ENCODE data around the gene TMEM50A. TPM values are rescaled to one million over a fixed set of nuclear protein-coding genes. Genes with fewer than 3 reads are reported as not detected.
A peak's percentile ranks its signal among the peaks of the same experiment; 100 is the strongest.

TMEM50A gene
- total and polyA plus RNA-seq, 3 experiments from 2014 or later, result 110 to 217 (median 117) TPM

DNA sequence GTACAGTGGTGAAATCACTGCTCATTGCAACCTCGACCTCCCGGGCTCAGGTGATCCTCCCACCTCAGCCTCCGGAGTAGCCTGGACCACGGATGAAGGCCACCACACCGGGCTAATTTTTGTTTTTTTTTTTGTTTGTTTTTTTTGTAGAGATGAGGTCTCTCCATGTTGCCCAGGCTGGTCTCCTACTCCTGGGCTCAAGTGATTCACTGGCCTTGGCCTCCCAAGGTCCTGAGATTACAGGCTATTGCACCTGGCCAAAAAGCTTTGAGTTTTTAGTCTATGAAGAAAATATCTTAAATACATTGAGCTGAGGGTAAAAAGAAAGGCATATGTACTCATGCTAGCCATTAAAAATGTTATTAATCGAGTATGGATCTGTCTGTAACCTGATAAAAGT lies 3.6 kb downstream of the TMEM50A start:
- H3K4me3 Mint-ChIP-seq, result peak overlapping the region in 3 of 7 donors; percentile 12 to 49 (median 42)
- H3K27ac Mint-ChIP-seq, result peak overlapping the region in 4 of 8 donors; percentile 3 to 29 (median 8)
- DNase-seq, result no peak
- Histone ChIP-seq H3K4me3 (ENCODE audit: low read length) (no peak overlapping the region), H3K27me3 (ENCODE audit: insufficient read depth, low read length, poor library complexity, severe bottlenecking) (no peaks in the 10 kb centered on the region), H3K36me3 (ENCODE audit: insufficient read depth, low read length) (peaks cover 19% of the 10 kb centered on the region), H3K9me3 (ENCODE audit: low read length) (no peaks in the 10 kb centered on the region), H3K27ac (ENCODE audit: low read depth, low read length) (no peak overlapping the region), H3K4me1 (ENCODE audit: insufficient read depth, low read length) (peaks cover 21% of the 10 kb centered on the region)
- H3K9me3 Mint-ChIP-seq, result no peaks in the 10 kb centered on the region
- CTCF ChIA-PET, result no interaction called here
- H3K4me1 Mint-ChIP-seq, result peaks cover 44 to 57% (median 55%) of the 10 kb centered on the region in 3 donors
- POLR2A ChIA-PET, result no interaction called here
- H3K27me3 Mint-ChIP-seq, result no peaks in the 10 kb centered on the region
- H3K36me3 Mint-ChIP-seq, result peaks cover 0 to 55% (median 10%) of the 10 kb centered on the region in 3 donors

DNA sequence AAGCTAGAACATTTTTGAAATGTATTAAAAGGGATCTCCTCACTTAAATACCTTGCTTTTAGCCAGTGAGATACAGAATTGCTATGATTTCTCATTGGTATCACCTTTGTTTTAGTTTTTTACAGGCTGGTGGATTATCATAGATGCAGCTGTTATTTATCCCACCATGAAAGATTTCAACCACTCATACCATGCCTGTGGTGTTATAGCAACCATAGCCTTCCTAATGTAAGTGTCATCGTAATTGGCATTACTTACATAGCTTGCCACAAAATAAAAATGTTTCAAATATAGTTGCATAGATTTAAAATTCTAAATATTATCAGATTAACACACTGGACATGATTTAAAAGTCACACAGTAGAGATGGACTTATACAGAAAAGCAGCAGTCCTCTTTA lies 4.7 kb downstream of the TMEM50A start:
- Mint-ChIP-seq H3K36me3 (peaks cover 7 to 62% (median 15%) of the 10 kb centered on the region in 3 donors), H3K9me3 (no peaks in the 10 kb centered on the region), H3K4me1 (peaks cover 46 to 65% (median 60%) of the 10 kb centered on the region in 3 donors), H3K27me3 (no peaks in the 10 kb centered on the region), H3K4me3 (peak overlapping the region in 1 of 7 donors; percentile 48), H3K27ac (peak overlapping the region in 1 of 8 donors; percentile 4)
- Histone ChIP-seq H3K27me3 (ENCODE audit: insufficient read depth, low read length, poor library complexity, severe bottlenecking) (no peaks in the 10 kb centered on the region), H3K4me1 (ENCODE audit: insufficient read depth, low read length) (peaks cover 21% of the 10 kb centered on the region), H3K27ac (ENCODE audit: low read depth, low read length) (no peak overlapping the region), H3K9me3 (ENCODE audit: low read length) (no peaks in the 10 kb centered on the region), H3K4me3 (ENCODE audit: low read length) (no peak overlapping the region), H3K36me3 (ENCODE audit: insufficient read depth, low read length) (peaks cover 23% of the 10 kb centered on the region)
- POLR2A ChIA-PET, result interaction anchor here (0.5 kb wide), 1 partner anchor 16 kb away, joined by 3 read pairs; no protein-coding TSS in a partner anchor
- CTCF ChIA-PET, result interaction anchor here (1.2 kb wide), 1 partner anchor 10 kb away, joined by 3 read pairs; no protein-coding TSS in a partner anchor
- no peak for DNase-seq

DNA sequence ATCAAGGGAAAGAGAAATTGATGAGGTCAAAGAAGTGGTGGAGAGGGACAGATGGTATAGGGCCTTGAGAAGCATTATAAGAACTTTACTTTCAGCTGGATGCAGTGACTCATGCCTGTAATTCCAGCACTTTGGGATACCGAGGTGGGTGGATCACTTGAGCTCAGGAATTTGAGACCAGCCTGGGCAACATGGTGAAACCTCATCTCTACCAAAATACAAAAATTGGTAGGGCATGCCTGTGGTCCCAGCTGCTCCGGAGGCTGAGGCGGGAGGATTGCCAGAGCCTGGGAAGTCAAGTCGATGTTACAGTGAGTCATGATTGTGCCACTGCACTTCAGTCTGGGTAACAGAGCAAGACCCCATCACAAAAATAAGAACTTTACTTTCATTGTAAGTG lies 5.7 kb downstream of the TMEM50A start:
- Histone ChIP-seq H3K36me3 (ENCODE audit: insufficient read depth, low read length) (peaks cover 29% of the 10 kb centered on the region), H3K9me3 (ENCODE audit: low read length) (no peaks in the 10 kb centered on the region), H3K27me3 (ENCODE audit: insufficient read depth, low read length, poor library complexity, severe bottlenecking) (no peaks in the 10 kb centered on the region), H3K4me3 (ENCODE audit: low read length) (no peak overlapping the region), H3K27ac (ENCODE audit: low read depth, low read length) (no peak overlapping the region), H3K4me1 (ENCODE audit: insufficient read depth, low read length) (peaks cover 21% of the 10 kb centered on the region)
- no peak for DNase-seq
- POLR2A ChIA-PET, result no interaction called here
- no peaks in the 10 kb centered on the region for H3K27me3 Mint-ChIP-seq
- H3K4me1 Mint-ChIP-seq, result peaks cover 50 to 71% (median 66%) of the 10 kb centered on the region in 3 donors
- peak overlapping the region in 7 of 8 donors; percentile 2 to 71 (median 10) for H3K27ac Mint-ChIP-seq
- no peaks in the 10 kb centered on the region for H3K9me3 Mint-ChIP-seq
- CTCF ChIA-PET, result no interaction called here
- H3K4me3 Mint-ChIP-seq, result peak overlapping the region in 2 of 7 donors; percentile 1 to 49
- peaks cover 8 to 66% (median 19%) of the 10 kb centered on the region in 3 donors for H3K36me3 Mint-ChIP-seq

DNA sequence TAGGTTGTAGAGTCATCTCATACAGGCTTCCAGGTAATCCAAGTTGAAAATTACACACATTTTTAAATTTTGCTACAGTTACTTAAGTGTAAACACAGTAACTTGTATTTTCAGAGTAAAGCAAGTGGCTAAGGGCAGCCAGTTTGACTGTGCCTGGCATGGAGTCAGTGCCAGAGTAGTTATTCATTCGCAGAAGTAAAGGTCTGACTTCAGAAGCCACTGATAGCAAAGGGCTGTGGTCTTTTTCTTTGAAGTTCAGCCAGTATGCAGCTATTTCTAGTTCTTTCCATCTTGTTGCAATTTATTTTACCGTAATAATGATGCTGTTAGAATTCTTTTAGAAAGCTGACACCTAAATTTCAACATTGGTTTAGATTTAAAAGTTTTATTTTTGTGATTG lies 9.4 kb downstream of the TMEM50A start:
- Mint-ChIP-seq H3K4me1 (peaks cover 23 to 44% (median 39%) of the 10 kb centered on the region in 3 donors), H3K4me3 (no peak overlapping the region), H3K27ac (peak overlapping the region in 2 of 8 donors; percentile 5 to 40), H3K9me3 (no peaks in the 10 kb centered on the region), H3K36me3 (peaks cover 8 to 76% (median 18%) of the 10 kb centered on the region in 3 donors), H3K27me3 (no peaks in the 10 kb centered on the region)
- Histone ChIP-seq H3K27me3 (ENCODE audit: insufficient read depth, low read length, poor library complexity, severe bottlenecking) (no peaks in the 10 kb centered on the region), H3K9me3 (ENCODE audit: low read length) (no peaks in the 10 kb centered on the region), H3K36me3 (ENCODE audit: insufficient read depth, low read length) (peaks cover 32% of the 10 kb centered on the region), H3K27ac (ENCODE audit: low read depth, low read length) (no peak overlapping the region), H3K4me1 (ENCODE audit: insufficient read depth, low read length) (no peaks in the 10 kb centered on the region), H3K4me3 (ENCODE audit: low read length) (no peak overlapping the region)
- POLR2A ChIA-PET, result no interaction called here
- CTCF ChIA-PET, result no interaction called here
- DNase-seq, result no peak

DNA sequence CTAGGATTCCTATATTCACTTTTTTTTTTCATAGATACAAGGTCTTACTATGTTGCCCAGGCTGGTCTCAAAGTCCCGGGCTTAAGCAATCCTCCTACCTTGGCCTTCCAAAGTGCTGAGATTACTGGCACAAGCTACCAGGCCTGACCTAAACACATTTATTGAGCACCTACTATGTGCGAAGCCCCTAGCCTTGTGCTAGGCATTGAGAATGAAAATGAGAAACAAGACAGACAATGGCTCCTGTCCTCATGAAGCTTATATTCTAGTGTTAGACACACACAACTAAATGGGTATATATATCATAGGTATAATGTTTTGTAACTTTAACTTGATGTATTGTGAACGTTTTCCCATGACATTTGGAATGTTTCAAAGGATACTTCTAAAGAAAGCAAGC lies 11.5 kb downstream of the TMEM50A start:
- Histone ChIP-seq H3K27ac (ENCODE audit: low read depth, low read length) (no peak overlapping the region), H3K36me3 (ENCODE audit: insufficient read depth, low read length) (peaks cover 36% of the 10 kb centered on the region), H3K4me3 (ENCODE audit: low read length) (no peak overlapping the region), H3K9me3 (ENCODE audit: low read length) (no peaks in the 10 kb centered on the region), H3K4me1 (ENCODE audit: insufficient read depth, low read length) (no peaks in the 10 kb centered on the region), H3K27me3 (ENCODE audit: insufficient read depth, low read length, poor library complexity, severe bottlenecking) (no peaks in the 10 kb centered on the region)
- Mint-ChIP-seq H3K36me3 (peaks cover 8 to 71% (median 15%) of the 10 kb centered on the region in 3 donors), H3K27me3 (no peaks in the 10 kb centered on the region), H3K4me3 (no peak overlapping the region), H3K9me3 (no peaks in the 10 kb centered on the region), H3K27ac (peak overlapping the region in 1 of 8 donors; percentile 21), H3K4me1 (peaks cover 11 to 29% (median 22%) of the 10 kb centered on the region in 3 donors)
- no peak for DNase-seq
- CTCF ChIA-PET, result no interaction called here
- POLR2A ChIA-PET, result no interaction called here

DNA sequence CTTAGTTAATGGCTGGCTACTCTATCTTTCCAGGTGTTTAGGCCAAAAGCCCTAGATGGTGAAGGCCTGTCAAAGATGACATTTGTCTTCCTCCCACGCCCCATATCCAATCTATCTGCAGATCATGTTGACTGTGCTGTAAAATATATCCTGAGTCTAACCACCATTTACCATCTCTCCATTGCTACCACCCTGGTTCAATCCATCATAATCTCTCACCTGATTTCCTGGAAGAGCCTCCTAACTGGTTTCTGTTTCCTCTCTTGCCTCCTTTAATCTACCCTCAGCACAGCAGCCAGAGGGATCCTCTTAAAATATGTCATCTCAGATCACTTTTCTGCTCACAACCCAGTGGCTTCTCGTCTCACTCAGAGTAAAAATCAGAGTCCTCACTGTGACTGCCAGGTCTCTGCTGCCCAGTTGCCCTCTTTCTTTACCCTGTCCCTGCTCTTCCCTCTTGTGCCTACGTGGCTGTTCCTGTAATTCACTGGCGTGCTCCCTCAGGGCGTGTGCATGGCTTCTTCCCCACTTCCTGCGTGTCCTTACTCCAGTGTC lies 17.8 kb downstream of the TMEM50A start:
- Histone ChIP-seq H3K27me3 (ENCODE audit: insufficient read depth, low read length, poor library complexity, severe bottlenecking) (no peaks in the 10 kb centered on the region), H3K9me3 (ENCODE audit: low read length) (no peaks in the 10 kb centered on the region), H3K4me3 (ENCODE audit: low read length) (no peak overlapping the region), H3K36me3 (ENCODE audit: insufficient read depth, low read length) (peaks cover 31% of the 10 kb centered on the region), H3K27ac (ENCODE audit: low read depth, low read length) (no peak overlapping the region), H3K4me1 (ENCODE audit: insufficient read depth, low read length) (peaks cover 25% of the 10 kb centered on the region)
- H3K4me1 Mint-ChIP-seq, result peaks cover 13 to 30% (median 28%) of the 10 kb centered on the region in 3 donors
- no peak for DNase-seq
- H3K27me3 Mint-ChIP-seq, result no peaks in the 10 kb centered on the region
- ChIA-PET POLR2A (no interaction called here), CTCF (no interaction called here)
- no peaks in the 10 kb centered on the region for H3K9me3 Mint-ChIP-seq
- H3K27ac Mint-ChIP-seq, result peak overlapping the region; percentile 14 to 93 (median 48)
- peaks cover 4 to 79% (median 14%) of the 10 kb centered on the region in 3 donors for H3K36me3 Mint-ChIP-seq
- H3K4me3 Mint-ChIP-seq, result peak overlapping the region in 1 of 7 donors; percentile 29

DNA sequence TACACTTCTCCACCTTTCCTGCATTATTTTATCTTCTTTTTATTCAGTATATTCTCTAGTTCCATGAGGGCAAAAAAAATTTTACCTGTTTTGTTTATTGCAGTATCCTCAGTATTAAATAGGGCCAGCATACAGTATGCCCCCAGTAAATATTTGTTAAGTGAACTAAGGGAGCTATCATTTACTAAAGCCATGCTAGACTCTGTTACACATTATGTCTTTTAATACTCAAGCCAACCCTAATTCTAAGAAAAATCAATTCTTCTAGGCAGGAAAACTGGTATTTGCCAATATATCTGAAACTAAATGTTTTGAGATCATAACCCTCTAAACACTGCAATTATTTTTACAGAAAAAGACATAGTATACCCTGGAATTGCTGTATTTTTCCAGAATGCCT lies 18.3 kb downstream of the TMEM50A start:
- ChIA-PET CTCF (no interaction called here), POLR2A (interaction anchor here (0.7 kb wide), 1 partner anchor 418 kb away, joined by 3 read pairs; no protein-coding TSS in a partner anchor)
- Mint-ChIP-seq H3K9me3 (no peaks in the 10 kb centered on the region), H3K27ac (peak overlapping the region; percentile 9 to 93 (median 48)), H3K4me1 (peaks cover 15 to 32% (median 31%) of the 10 kb centered on the region in 3 donors), H3K4me3 (no peak overlapping the region), H3K27me3 (no peaks in the 10 kb centered on the region), H3K36me3 (peaks cover 4 to 80% (median 18%) of the 10 kb centered on the region in 3 donors)
- no peak overlapping the region for H3K4me3 ChIP-seq (ENCODE audit: low read length)
- no peaks in the 10 kb centered on the region for H3K9me3 ChIP-seq (ENCODE audit: low read length)
- no peaks in the 10 kb centered on the region for H3K27me3 ChIP-seq (ENCODE audit: insufficient read depth, low read length, poor library complexity, severe bottlenecking)
- DNase-seq, result no peak
- peaks cover 25% of the 10 kb centered on the region for H3K4me1 ChIP-seq (ENCODE audit: insufficient read depth, low read length)
- peaks cover 37% of the 10 kb centered on the region for H3K36me3 ChIP-seq (ENCODE audit: insufficient read depth, low read length)
- no peak overlapping the region for H3K27ac ChIP-seq (ENCODE audit: low read depth, low read length)

DNA sequence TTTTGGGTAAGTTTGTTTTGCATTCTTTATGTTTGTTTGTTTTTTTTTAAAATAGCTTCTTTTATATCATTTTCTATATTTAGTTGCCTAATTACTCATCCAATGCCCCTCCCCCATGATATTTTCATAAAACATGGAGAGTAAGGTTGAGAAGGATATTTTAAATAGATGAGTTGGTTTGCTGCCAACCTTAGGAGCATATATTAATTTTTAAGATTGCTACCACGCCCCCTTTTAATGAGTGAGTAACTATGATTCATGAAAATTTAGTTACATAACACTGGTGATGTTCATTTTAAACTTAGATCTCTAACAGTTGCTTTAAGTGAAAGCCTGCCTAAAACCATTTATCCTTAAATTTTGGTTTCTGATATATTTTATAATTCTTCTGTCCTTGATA lies 18.7 kb downstream of the TMEM50A start:
- ChIA-PET POLR2A (interaction anchor here (0.7 kb wide), 1 partner anchor 418 kb away, joined by 3 read pairs; no protein-coding TSS in a partner anchor), CTCF (no interaction called here)
- Mint-ChIP-seq H3K4me3 (peak overlapping the region in 1 of 7 donors; percentile 32), H3K9me3 (no peaks in the 10 kb centered on the region), H3K27me3 (no peaks in the 10 kb centered on the region), H3K36me3 (peaks cover 4 to 80% (median 18%) of the 10 kb centered on the region in 3 donors), H3K27ac (peak overlapping the region; percentile 47 to 93 (median 70)), H3K4me1 (peaks cover 15 to 35% (median 33%) of the 10 kb centered on the region in 3 donors)
- DNase-seq, result no peak
- Histone ChIP-seq H3K36me3 (ENCODE audit: insufficient read depth, low read length) (peaks cover 41% of the 10 kb centered on the region), H3K27me3 (ENCODE audit: insufficient read depth, low read length, poor library complexity, severe bottlenecking) (no peaks in the 10 kb centered on the region), H3K27ac (ENCODE audit: low read depth, low read length) (no peak overlapping the region), H3K9me3 (ENCODE audit: low read length) (no peaks in the 10 kb centered on the region), H3K4me1 (ENCODE audit: insufficient read depth, low read length) (peaks cover 25% of the 10 kb centered on the region), H3K4me3 (ENCODE audit: low read length) (no peak overlapping the region)

Measured in CD8-positive, alpha-beta memory T cell (primary cell).